ENCODE results near the gene SPRED2.

SPRED2 gene

GRCh38 chr2:65292106-65292400, 140.3 kb downstream of the SPRED2 start:
- 91% methylated on average over 3 of the region's 3 CpGs for WGBS, 2 experiments
- Histone ChIP-seq H3K9me3 (ENCODE audit: control insufficient read depth, low read length) (no peaks in the 10 kb centered on the region), H3K4me3 (ENCODE audit: insufficient read depth, low read depth, low read length) (no peak overlapping the region), H3K27me3 (ENCODE audit: control insufficient read depth, insufficient read depth, low read length, poor library complexity, severe bottlenecking) (no peaks in the 10 kb centered on the region), H3K4me1 (ENCODE audit: control insufficient read depth, insufficient read depth, low read length) (peaks cover 8% of the 10 kb centered on the region), H3K36me3 (ENCODE audit: control insufficient read depth, insufficient read depth, low read length) (no peaks in the 10 kb centered on the region), H3K27ac (ENCODE audit: insufficient read depth, low read depth, low read length, poor library complexity, severe bottlenecking) (no peak overlapping the region)

- H3K4me1 ChIP-seq (ENCODE audit: control insufficient read depth, insufficient read depth, low read length), result peaks cover 8% of the 10 kb centered on the region
- 95 to 96% methylated on average over 11 of the region's 11 CpGs for WGBS, 2 experiments
- no peak overlapping the region for H3K4me3 ChIP-seq (ENCODE audit: insufficient read depth, low read depth, low read length)
- no peaks in the 10 kb centered on the region for H3K27me3 ChIP-seq (ENCODE audit: control insufficient read depth, insufficient read depth, low read length, poor library complexity, severe bottlenecking)
- no peaks in the 10 kb centered on the region for H3K36me3 ChIP-seq (ENCODE audit: control insufficient read depth, insufficient read depth, low read length)
- H3K27ac ChIP-seq (ENCODE audit: insufficient read depth, low read depth, low read length, poor library complexity, severe bottlenecking), result no peak overlapping the region
- H3K9me3 ChIP-seq (ENCODE audit: control insufficient read depth, low read length), result no peaks in the 10 kb centered on the region
Measured at GRCh38 chr2:65291216-65292105, 140.9 kb downstream of the SPRED2 start.

DNA sequence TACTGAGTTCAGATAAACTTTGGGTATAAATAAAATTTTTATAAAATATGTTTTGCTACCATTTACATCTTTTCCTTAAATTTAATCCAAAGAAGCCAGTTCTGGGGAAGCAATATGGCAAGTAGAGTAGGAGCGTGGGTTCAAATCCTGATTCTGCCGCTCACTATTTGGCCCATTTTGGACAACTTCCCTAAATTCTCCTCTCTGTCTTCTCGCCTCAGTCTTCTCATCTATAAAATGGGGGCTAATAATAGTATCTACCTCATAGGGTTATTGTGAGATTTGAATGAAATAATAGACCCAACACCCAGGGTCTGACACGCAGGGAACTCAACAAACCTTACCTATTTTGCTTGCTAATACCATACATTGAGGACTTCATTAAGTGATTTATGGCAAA, 145.0 kb downstream of the SPRED2 start:
- Histone ChIP-seq H3K36me3 (ENCODE audit: control insufficient read depth, insufficient read depth, low read length) (no peaks in the 10 kb centered on the region), H3K4me1 (ENCODE audit: control insufficient read depth, insufficient read depth, low read length) (peaks cover 4% of the 10 kb centered on the region), H3K27ac (ENCODE audit: insufficient read depth, low read depth, low read length, poor library complexity, severe bottlenecking) (no peak overlapping the region), H3K9me3 (ENCODE audit: control insufficient read depth, low read length) (no peaks in the 10 kb centered on the region), H3K27me3 (ENCODE audit: control insufficient read depth, insufficient read depth, low read length, poor library complexity, severe bottlenecking) (peaks cover 4% of the 10 kb centered on the region), H3K4me3 (ENCODE audit: insufficient read depth, low read depth, low read length) (no peak overlapping the region)
- 94% methylated on average over 2 of the region's 4 CpGs for WGBS, 2 experiments

DNA sequence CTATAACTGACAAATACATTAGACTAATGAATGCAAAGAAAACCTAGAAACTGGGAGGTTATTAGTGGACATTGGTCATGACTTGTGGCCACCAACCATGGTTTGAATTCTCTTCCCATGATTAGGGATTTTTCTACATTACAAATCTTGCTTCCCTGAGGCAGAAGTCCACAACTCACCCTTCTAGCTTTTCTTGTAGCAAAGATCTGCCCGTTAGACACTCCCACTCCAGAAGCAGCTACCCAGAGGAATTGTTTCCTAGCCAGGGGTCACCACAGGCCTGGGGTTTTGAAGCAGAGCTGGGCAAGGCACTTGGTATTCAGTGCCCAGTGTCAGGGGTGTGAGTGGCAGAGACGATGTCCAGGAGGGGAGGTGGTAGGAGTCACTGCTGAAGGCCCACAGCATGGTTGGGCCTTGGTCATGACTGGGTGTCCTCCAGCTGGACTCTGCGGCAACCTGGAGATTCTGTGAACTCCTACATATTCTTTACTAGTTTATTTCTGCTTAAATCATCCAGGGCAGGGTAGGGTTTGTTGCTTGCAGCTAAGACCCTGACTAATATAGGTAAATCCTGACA, 149.8 kb downstream of the SPRED2 start:
- no peaks in the 10 kb centered on the region for H3K36me3 ChIP-seq (ENCODE audit: control insufficient read depth, insufficient read depth, low read length)
- peaks cover 14% of the 10 kb centered on the region for H3K4me1 ChIP-seq (ENCODE audit: control insufficient read depth, insufficient read depth, low read length)
- no peaks in the 10 kb centered on the region for H3K9me3 ChIP-seq (ENCODE audit: control insufficient read depth, low read length)
- 78 to 79% methylated on average over 3 of the region's 3 CpGs for WGBS, 2 experiments
- H3K27ac ChIP-seq (ENCODE audit: insufficient read depth, low read depth, low read length, poor library complexity, severe bottlenecking), result no peak overlapping the region
- peaks cover 11% of the 10 kb centered on the region for H3K27me3 ChIP-seq (ENCODE audit: control insufficient read depth, insufficient read depth, low read length, poor library complexity, severe bottlenecking)
- H3K4me3 ChIP-seq (ENCODE audit: insufficient read depth, low read depth, low read length), result no peak overlapping the region

GRCh38 chr2:65281627-65282351, 150.6 kb downstream of the SPRED2 start:
- peaks cover 18% of the 10 kb centered on the region for H3K27me3 ChIP-seq (ENCODE audit: control insufficient read depth, insufficient read depth, low read length, poor library complexity, severe bottlenecking)
- WGBS, 2 experiments, result 17% methylated on average over 4 of the region's 4 CpGs
- H3K9me3 ChIP-seq (ENCODE audit: control insufficient read depth, low read length), result no peaks in the 10 kb centered on the region
- peaks cover 22% of the 10 kb centered on the region for H3K4me1 ChIP-seq (ENCODE audit: control insufficient read depth, insufficient read depth, low read length)
- no peak overlapping the region for H3K4me3 ChIP-seq (ENCODE audit: insufficient read depth, low read depth, low read length)
- no peaks in the 10 kb centered on the region for H3K36me3 ChIP-seq (ENCODE audit: control insufficient read depth, insufficient read depth, low read length)
- H3K27ac ChIP-seq (ENCODE audit: insufficient read depth, low read depth, low read length, poor library complexity, severe bottlenecking), result no peak overlapping the region

GRCh38 chr2:65279756-65280155, 152.6 kb downstream of the SPRED2 start:
- Histone ChIP-seq H3K27me3 (ENCODE audit: control insufficient read depth, insufficient read depth, low read length, poor library complexity, severe bottlenecking) (peaks cover 30% of the 10 kb centered on the region), H3K4me1 (ENCODE audit: control insufficient read depth, insufficient read depth, low read length) (peaks cover 26% of the 10 kb centered on the region), H3K9me3 (ENCODE audit: control insufficient read depth, low read length) (no peaks in the 10 kb centered on the region), H3K4me3 (ENCODE audit: insufficient read depth, low read depth, low read length) (no peak overlapping the region), H3K36me3 (ENCODE audit: control insufficient read depth, insufficient read depth, low read length) (no peaks in the 10 kb centered on the region), H3K27ac (ENCODE audit: insufficient read depth, low read depth, low read length, poor library complexity, severe bottlenecking) (no peak overlapping the region)
- 95% methylated on average over 6 of the region's 6 CpGs for WGBS, 2 experiments

DNA sequence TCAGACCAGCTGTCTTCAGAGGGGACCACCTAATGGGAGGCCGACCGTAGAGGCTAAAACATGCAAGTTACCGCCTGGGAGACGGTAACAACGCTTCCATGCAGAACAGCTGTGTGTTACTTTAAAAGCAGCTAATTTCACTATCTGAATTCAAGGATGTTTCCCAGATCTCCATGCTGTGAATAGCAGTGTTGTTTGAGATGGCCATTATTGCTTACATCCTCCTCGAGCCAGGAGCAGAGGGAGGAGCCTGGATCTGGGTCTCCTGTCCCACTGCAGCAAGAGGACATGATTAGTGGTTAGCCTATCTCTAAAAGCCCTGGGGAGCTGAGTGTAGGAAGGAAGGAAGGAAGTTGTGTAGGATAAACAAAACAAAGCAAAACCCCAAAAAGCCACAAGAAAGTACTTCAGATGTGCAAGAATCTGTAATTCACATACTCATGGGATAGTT, 153.8 kb downstream of the SPRED2 start:
- H3K4me3 ChIP-seq (ENCODE audit: insufficient read depth, low read depth, low read length), result no peak overlapping the region
- 58 to 64% methylated on average over 6 of the region's 6 CpGs for WGBS, 2 experiments
- H3K9me3 ChIP-seq (ENCODE audit: control insufficient read depth, low read length), result no peaks in the 10 kb centered on the region
- peaks cover 30% of the 10 kb centered on the region for H3K27me3 ChIP-seq (ENCODE audit: control insufficient read depth, insufficient read depth, low read length, poor library complexity, severe bottlenecking)
- no peak overlapping the region for H3K27ac ChIP-seq (ENCODE audit: insufficient read depth, low read depth, low read length, poor library complexity, severe bottlenecking)
- peaks cover 26% of the 10 kb centered on the region for H3K4me1 ChIP-seq (ENCODE audit: control insufficient read depth, insufficient read depth, low read length)
- H3K36me3 ChIP-seq (ENCODE audit: control insufficient read depth, insufficient read depth, low read length), result no peaks in the 10 kb centered on the region

GRCh38 chr2:65277791-65278483, 154.5 kb downstream of the SPRED2 start:
- Histone ChIP-seq H3K4me1 (ENCODE audit: control insufficient read depth, insufficient read depth, low read length) (peaks cover 26% of the 10 kb centered on the region), H3K9me3 (ENCODE audit: control insufficient read depth, low read length) (no peaks in the 10 kb centered on the region), H3K27me3 (ENCODE audit: control insufficient read depth, insufficient read depth, low read length, poor library complexity, severe bottlenecking) (peaks cover 32% of the 10 kb centered on the region), H3K4me3 (ENCODE audit: insufficient read depth, low read depth, low read length) (no peak overlapping the region), H3K36me3 (ENCODE audit: control insufficient read depth, insufficient read depth, low read length) (no peaks in the 10 kb centered on the region), H3K27ac (ENCODE audit: insufficient read depth, low read depth, low read length, poor library complexity, severe bottlenecking) (no peak overlapping the region)
- WGBS, 2 experiments, result 76 to 80% methylated on average over 5 of the region's 5 CpGs

- H3K27ac ChIP-seq (ENCODE audit: insufficient read depth, low read depth, low read length, poor library complexity, severe bottlenecking), result no peak overlapping the region
- no peaks in the 10 kb centered on the region for H3K9me3 ChIP-seq (ENCODE audit: control insufficient read depth, low read length)
- H3K4me3 ChIP-seq (ENCODE audit: insufficient read depth, low read depth, low read length), result no peak overlapping the region
- H3K27me3 ChIP-seq (ENCODE audit: control insufficient read depth, insufficient read depth, low read length, poor library complexity, severe bottlenecking), result peaks cover 33% of the 10 kb centered on the region
- 11 to 13% methylated on average over 3 of the region's 3 CpGs for WGBS, 2 experiments
- H3K36me3 ChIP-seq (ENCODE audit: control insufficient read depth, insufficient read depth, low read length), result peaks cover 2% of the 10 kb centered on the region
- H3K4me1 ChIP-seq (ENCODE audit: control insufficient read depth, insufficient read depth, low read length), result peaks cover 19% of the 10 kb centered on the region
Measured at GRCh38 chr2:65277118-65277517, 155.3 kb downstream of the SPRED2 start.

- H3K4me3 ChIP-seq (ENCODE audit: insufficient read depth, low read depth, low read length), result no peak overlapping the region
- H3K9me3 ChIP-seq (ENCODE audit: control insufficient read depth, low read length), result no peaks in the 10 kb centered on the region
- WGBS, 2 experiments, result 76 to 80% methylated on average over 5 of the region's 5 CpGs
- peaks cover 34% of the 10 kb centered on the region for H3K27me3 ChIP-seq (ENCODE audit: control insufficient read depth, insufficient read depth, low read length, poor library complexity, severe bottlenecking)
- H3K4me1 ChIP-seq (ENCODE audit: control insufficient read depth, insufficient read depth, low read length), result peaks cover 16% of the 10 kb centered on the region
- H3K27ac ChIP-seq (ENCODE audit: insufficient read depth, low read depth, low read length, poor library complexity, severe bottlenecking), result no peak overlapping the region
- H3K36me3 ChIP-seq (ENCODE audit: control insufficient read depth, insufficient read depth, low read length), result peaks cover 4% of the 10 kb centered on the region
Measured at GRCh38 chr2:65276609-65277008, 155.8 kb downstream of the SPRED2 start.

Measured in ectodermal cell (in vitro differentiated cells).